ENCODE data around the gene B4GALNT2. TPM values are rescaled to one million over a fixed set of nuclear protein-coding genes. Genes with fewer than 3 reads are reported as not detected.

The B4GALNT2 gene
- polyA plus RNA-seq, 2 of the 4 experiments (the other 2 are of a cell fraction): 0.36 to 0.49 TPM

GRCh38 chr17:49191917-49192741 is 59.6 kb downstream of the B4GALNT2 start:
- no peaks in the 10 kb centered on the region for H3K9me3 ChIP-seq
- ChIA-PET CTCF (interaction anchor here (0.5 to 17.4 kb wide), 48 partner anchors 10 to 1334 kb away, joined by 3 to 224 read pairs (median 4); partner anchors contain the start of gene PHOSPHO1), POLR2A (interaction anchor here (0.8 to 1.9 kb wide), 22 partner anchors 9 to 1297 kb away, joined by 3 to 15 read pairs (median 4); partner anchors contain the start of gene SNF8)
- H3K4me1 ChIP-seq: peaks cover 13% of the 10 kb centered on the region
- FAIRE-seq: no peak
- peak overlapping the region; percentile 88 for H3K4me2 ChIP-seq
- peak overlapping the region; percentile 64 for H3K4me3 ChIP-seq
- peak; percentile 75 to 98 for DNase-seq (ENCODE audit: low read depth in 1 of 2, low spot score in 1 of 2)
- ATAC-seq: peak; percentile 75 to 77
- H3K27ac ChIP-seq: peak overlapping the region; percentile 93 to 96
- 2% methylated on average over 41 of the region's 53 CpGs for WGBS (ENCODE audit: missing lambda C conversion rate)
- TF ChIP-seq CHD4 (IDR thresholded peaks at IDR 0.05; ENCODE audit: borderline replicate concordance): no peak
- peak; percentile 6; the same call in 1 of the 3 replicates for TF ChIP-seq BCL3 (IDR thresholded peaks at IDR 0.05)
- peak; percentile 70 for TF ChIP-seq CTCF (IDR thresholded peaks at IDR 0.05)
- peak; percentile 79 for TF ChIP-seq FOSB (CRISPR knock-in tag; IDR thresholded peaks at IDR 0.05)
- TF ChIP-seq HEYL (CRISPR knock-in tag; IDR thresholded peaks at IDR 0.05): no peak
- peak; percentile 77 for TF ChIP-seq HOXB5 (CRISPR knock-in tag; IDR thresholded peaks at IDR 0.05)
- no peak for TF ChIP-seq KDM1A (IDR thresholded peaks at IDR 0.05; ENCODE audit: low read depth)
- no peak; the same call in 1 of the 2 replicates for TF ChIP-seq USF2 (IDR thresholded peaks at IDR 0.05)
- TF ChIP-seq TFCP2L1 (CRISPR knock-in tag; IDR thresholded peaks at IDR 0.05): 0 out of 2 replicates have a peak, but pooled peaks have one; percentile 47
- TF ChIP-seq FOXS1 (CRISPR knock-in tag; IDR thresholded peaks at IDR 0.05): 0 out of 2 replicates have a peak, but pooled peaks have one; percentile 31
- no peak for TF ChIP-seq RARB (CRISPR knock-in tag; IDR thresholded peaks at IDR 0.05)
- TF ChIP-seq POLR2A (IDR thresholded peaks at IDR 0.05; ENCODE audit: low read length): peak; percentile 29
- peak; percentile 45 for TF ChIP-seq CHD2 (IDR thresholded peaks at IDR 0.05; ENCODE audit: low read length, partially characterized antibody)
- TF ChIP-seq RNF2 (IDR thresholded peaks at IDR 0.05; ENCODE audit: borderline replicate concordance, low read depth): no peak
- TF ChIP-seq CBX8 (IDR thresholded peaks at IDR 0.05): no peak
- peak; percentile 96 for TF ChIP-seq PHF8 (IDR thresholded peaks at IDR 0.05; ENCODE audit: borderline replicate concordance, low read depth)
- TF ChIP-seq ESRRA (IDR thresholded peaks at IDR 0.05; ENCODE audit: borderline replicate concordance, low read length): peak; percentile 58; the same call in 1 of the 2 replicates
- TF ChIP-seq KDM5A (IDR thresholded peaks at IDR 0.05): no peak
- TF ChIP-seq FOSL2 (IDR thresholded peaks at IDR 0.05): no peak
- no peak for TF ChIP-seq FOSL2 (CRISPR knock-in tag; IDR thresholded peaks at IDR 0.05)
- peak; percentile 62 for TF ChIP-seq SMC3 (IDR thresholded peaks at IDR 0.05)
- TF ChIP-seq CBX2 (IDR thresholded peaks at IDR 0.05; ENCODE audit: borderline replicate concordance, low read depth): no peak
- peak; percentile 91 for TF ChIP-seq ELK1 (IDR thresholded peaks at IDR 0.05; ENCODE audit: low read depth, low read length)
- TF ChIP-seq MAFK (IDR thresholded peaks at IDR 0.05; ENCODE audit: partially characterized antibody): no peak
- TF ChIP-seq EHF (CRISPR knock-in tag; IDR thresholded peaks at IDR 0.05): peak; percentile 87; the same call in 1 of the 2 replicates
- TF ChIP-seq E2F6 (IDR thresholded peaks at IDR 0.05; ENCODE audit: borderline replicate concordance, low read depth): peak; percentile 98
- TF ChIP-seq RFX5 (IDR thresholded peaks at IDR 0.05): no peak
- peak; percentile 71 for TF ChIP-seq ZFP36 (IDR thresholded peaks at IDR 0.05; ENCODE audit: borderline replicate concordance, partially characterized antibody)
- TF ChIP-seq TP53 (CRISPR knock-in tag; IDR thresholded peaks at IDR 0.05): peak; percentile 83
- peak; percentile 74 for TF ChIP-seq HOXB13 (CRISPR knock-in tag; IDR thresholded peaks at IDR 0.05; ENCODE audit: low read depth)
- TF ChIP-seq ATOH8 (CRISPR knock-in tag; IDR thresholded peaks at IDR 0.05; ENCODE audit: low read depth): 0 out of 2 replicates have a peak, but pooled peaks have one; percentile 83
- TF ChIP-seq NR3C1 (IDR thresholded peaks at IDR 0.05): no peak
- no peak for TF ChIP-seq POLR2AphosphoS2 (conservative IDR thresholded peaks at IDR 0.05; ENCODE audit: low read length)
- TF ChIP-seq MAZ (IDR thresholded peaks at IDR 0.05; ENCODE audit: borderline replicate concordance, low read depth, low read length): no peak

Measured in A549 (cell line).